Ecto neural progenitor cell (in vitro differentiated cells): Measurements from ENCODE around the gene MYLK4.

Experiments
- DNase-seq: peaks from one replicate; pipeline ENCODE4 v3.0.0-alpha.2; 2018; ENCODE audit warnings: low spot score

Gene MYLK4

GRCh38 chr6:2626401-2626800, 124.3 kb downstream of the MYLK4 start:
- no peak for DNase-seq

GRCh38 chr6:2625581-2625980, 125.1 kb downstream of the MYLK4 start:
- DNase-seq: no peak

GRCh38 chr6:2624177-2624576, 126.5 kb downstream of the MYLK4 start:
- no peak for DNase-seq

- no peak for DNase-seq
Observed at GRCh38 chr6:2623295-2623694, 127.4 kb downstream of the MYLK4 start.

GRCh38 chr6:2622671-2623070, 128.1 kb downstream of the MYLK4 start:
- no peak for DNase-seq

- DNase-seq: no peak
Observed at GRCh38 chr6:2619651-2620050, 131.1 kb downstream of the MYLK4 start.

GRCh38 chr6:2617729-2618128, 133.0 kb downstream of the MYLK4 start:
- DNase-seq: no peak

GRCh38 chr6:2616811-2617210, 133.9 kb downstream of the MYLK4 start:
- no peak for DNase-seq

- DNase-seq: no peak
Observed at GRCh38 chr6:2615251-2615650, 135.5 kb downstream of the MYLK4 start.

GRCh38 chr6:2614846-2615245, 135.9 kb downstream of the MYLK4 start:
- DNase-seq: no peak

GRCh38 chr6:2614155-2614554, 136.6 kb downstream of the MYLK4 start:
- no peak for DNase-seq
